ENCODE data around the gene CA5A. TPM values are rescaled to one million over a fixed set of nuclear protein-coding genes. Genes with fewer than 3 reads are reported as not detected.

Gene CA5A
- total and polyA plus RNA-seq, 2 of the 4 experiments (the other 2 are of a cell fraction), result not detected

DNA sequence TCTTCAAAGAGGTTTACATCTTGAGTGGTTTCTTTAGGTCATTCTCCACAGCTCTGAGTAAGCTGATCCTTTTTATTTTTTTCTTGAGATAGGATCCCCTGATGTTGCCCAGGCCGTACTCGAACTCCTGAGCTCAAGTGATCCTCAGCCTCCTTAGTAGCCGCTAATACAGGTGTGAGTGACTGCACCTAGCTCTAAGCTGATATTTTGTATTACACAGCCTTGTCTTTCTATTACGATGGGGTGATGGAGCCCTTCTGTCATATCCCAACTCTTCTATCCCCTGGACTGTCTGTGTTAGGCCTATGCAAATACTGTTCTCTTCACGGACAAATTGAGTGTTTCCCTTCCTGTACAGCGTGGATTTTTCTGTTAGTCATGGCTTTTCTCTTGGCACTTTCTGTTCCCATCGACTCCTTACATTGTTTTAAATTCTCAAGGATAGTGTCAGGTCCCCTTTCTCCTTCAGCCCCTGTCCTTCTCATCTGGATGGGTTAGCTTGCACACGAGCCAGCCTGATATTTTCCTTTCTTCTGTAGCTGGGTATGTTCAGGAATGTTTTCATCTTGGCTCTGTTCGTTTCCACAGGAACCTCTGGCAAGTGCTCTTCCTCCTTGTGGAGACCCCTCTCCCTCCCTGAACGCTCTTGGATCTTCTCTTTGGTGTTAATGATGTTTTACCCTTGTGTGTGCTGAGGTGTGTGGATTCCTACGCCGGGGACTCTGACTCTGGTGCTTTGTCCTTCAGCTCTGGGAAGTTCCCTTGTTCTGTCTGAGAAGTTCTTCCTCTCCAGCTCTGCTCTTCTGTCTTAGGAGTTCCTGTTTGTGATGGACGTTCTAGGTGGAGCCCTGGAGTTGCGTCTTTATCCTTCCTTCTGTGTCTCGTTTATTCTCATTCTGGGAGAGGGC, 17.2 kb upstream of the CA5A start (continued):
- TF ChIP-seq, protein P1, sequence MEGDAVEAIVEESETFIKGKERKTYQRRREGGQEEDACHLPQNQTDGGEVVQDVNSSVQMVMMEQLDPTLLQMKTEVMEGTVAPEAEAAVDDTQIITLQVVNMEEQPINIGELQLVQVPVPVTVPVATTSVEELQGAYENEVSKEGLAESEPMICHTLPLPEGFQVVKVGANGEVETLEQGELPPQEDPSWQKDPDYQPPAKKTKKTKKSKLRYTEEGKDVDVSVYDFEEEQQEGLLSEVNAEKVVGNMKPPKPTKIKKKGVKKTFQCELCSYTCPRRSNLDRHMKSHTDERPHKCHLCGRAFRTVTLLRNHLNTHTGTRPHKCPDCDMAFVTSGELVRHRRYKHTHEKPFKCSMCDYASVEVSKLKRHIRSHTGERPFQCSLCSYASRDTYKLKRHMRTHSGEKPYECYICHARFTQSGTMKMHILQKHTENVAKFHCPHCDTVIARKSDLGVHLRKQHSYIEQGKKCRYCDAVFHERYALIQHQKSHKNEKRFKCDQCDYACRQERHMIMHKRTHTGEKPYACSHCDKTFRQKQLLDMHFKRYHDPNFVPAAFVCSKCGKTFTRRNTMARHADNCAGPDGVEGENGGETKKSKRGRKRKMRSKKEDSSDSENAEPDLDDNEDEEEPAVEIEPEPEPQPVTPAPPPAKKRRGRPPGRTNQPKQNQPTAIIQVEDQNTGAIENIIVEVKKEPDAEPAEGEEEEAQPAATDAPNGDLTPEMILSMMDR (conservative IDR thresholded peaks at IDR 0.05; ENCODE audit: low read depth, low read length), result no peak

DNA sequence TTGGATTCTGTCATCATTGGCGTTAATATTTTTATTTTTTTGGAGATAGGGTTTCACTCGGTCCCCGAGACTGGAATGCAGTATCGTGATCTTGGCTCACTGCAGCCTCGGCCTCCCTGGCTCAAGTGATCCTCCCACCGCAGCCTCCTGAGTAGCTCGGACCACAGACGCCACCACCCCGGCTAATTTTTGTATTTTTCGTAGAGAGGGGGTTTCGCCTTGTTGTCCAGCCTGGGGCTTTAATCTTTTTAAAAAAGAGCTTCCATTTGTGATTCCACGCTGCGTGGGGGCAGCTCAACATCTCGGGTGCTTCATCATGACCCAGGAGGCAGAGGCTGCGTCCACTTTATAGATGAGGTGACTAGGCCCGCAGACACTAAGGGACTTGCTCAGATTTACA, 16.4 kb upstream of the CA5A start:
- Histone ChIP-seq H3K14ac (replicated peaks; ENCODE audit: low read depth, low read length) (no peak overlapping the region), H3K9me3 (ENCODE audit: control insufficient read depth, insufficient read depth, low read length) (no peaks in the 10 kb centered on the region), H2BK120ac (ENCODE audit: low read depth, low read length) (no peak overlapping the region), H4K8ac (ENCODE audit: low read depth in 2 of 2, low read length in 2 of 2) (no peak overlapping the region), H3K4me1 (ENCODE audit: control insufficient read depth, insufficient read depth, low read length) (peaks cover 21% of the 10 kb centered on the region), H4K91ac (ENCODE audit: insufficient read depth, low read depth, low read length) (no peak overlapping the region), H3K4me3 (ENCODE audit: insufficient read depth, low read depth, low read length) (no peak overlapping the region), H2BK5ac (ENCODE audit: low read depth, low read length, poor library complexity, severe bottlenecking) (no peak overlapping the region), H3K4me2 (ENCODE audit: low read depth, low read length) (no peak overlapping the region), H4K5ac (ENCODE audit: low read depth, low read length) (no peak overlapping the region), H2AK9ac (replicated peaks; ENCODE audit: low read depth, low read length, poor library complexity) (no peak overlapping the region), H2AFZ (replicated peaks; ENCODE audit: low read length, poor library complexity) (no peak overlapping the region), H3K36me3 (ENCODE audit: control insufficient read depth, insufficient read depth, low read length) (peaks cover 2% of the 10 kb centered on the region), H3K27ac (ENCODE audit: insufficient read depth, low read length) (no peak overlapping the region), H4K20me1 (ENCODE audit: insufficient read depth, low read length) (peaks cover 9% of the 10 kb centered on the region), H2BK20ac (ENCODE audit: low read depth, low read length) (no peak overlapping the region), H3K9ac (ENCODE audit: low read depth, low read length) (no peak overlapping the region), H3K56ac (ENCODE audit: extremely low read depth, insufficient read depth, low read length) (no peak overlapping the region), H2AK5ac (ENCODE audit: low read depth, low read length) (no peak overlapping the region), H3K9me1 (ENCODE audit: insufficient read depth, low read length) (peaks cover 14% of the 10 kb centered on the region), H2BK15ac (ENCODE audit: low read depth, low read length) (no peak overlapping the region), H3K23ac (ENCODE audit: low read depth, low read length) (peak overlapping the region; percentile 89; the same call in 1 of the 2 replicates), H3K27me3 (ENCODE audit: control insufficient read depth, insufficient read depth, low read length) (no peaks in the 10 kb centered on the region), H3K79me1 (ENCODE audit: low read depth in 1 of 2, low read length in 2 of 2) (peaks cover 28 to 58% of the 10 kb centered on the region in 2 experiments), H3K18ac (ENCODE audit: low read depth, low read length) (no peak overlapping the region), H3K4ac (ENCODE audit: low read depth, low read length) (no peak overlapping the region)
- ChIA-PET POLR2A (ENCODE audit: unreplicated experiment) (no interaction called here), CTCF (no interaction called here)
- dilution Hi-C loops (cut with HindIII; ENCODE audit: low sequenced_read_pairs, unreplicated experiment) (no loop called here), intact Hi-C loops (cut with micrococcal nuclease) (loop anchor here (10.0 kb wide), 3 partner anchors 352 to 612 kb away; partner anchors contain the start of gene ZNF469), in situ Hi-C loops (cut with MboI; ENCODE audit: low sequenced_read_pairs) (no loop called here)
- 94% methylated on average over 14 of the region's 16 CpGs; no CpG with 5 or more reads in 1 of the 2 experiments for WGBS, 2 experiments (ENCODE audit: extremely low coverage in 2 of 2, insufficient read length in 1 of 2)
- no peak for DNase-seq
- no TSS peak for BruUV-seq (replicated peaks)
- no peak for ATAC-seq (ENCODE audit: low read depth)
- TF ChIP-seq CHD1 (IDR thresholded peaks at IDR 0.05; ENCODE audit: low read depth, low read length) (no peak), RCOR1 (IDR thresholded peaks at IDR 0.05; ENCODE audit: insufficient replicate concordance, low read length) (no peak), CEBPB (IDR thresholded peaks at IDR 0.05; ENCODE audit: low read depth, low read length) (no peak), BHLHE40 (IDR thresholded peaks at IDR 0.05; ENCODE audit: low read depth, low read length) (no peak), SMC3 (IDR thresholded peaks at IDR 0.05; ENCODE audit: low read depth, low read length) (no peak), FOS (IDR thresholded peaks at IDR 0.05; ENCODE audit: low read depth, low read length) (no peak), RFX5 (IDR thresholded peaks at IDR 0.05; ENCODE audit: low read depth, low read length) (no peak), MAFK (IDR thresholded peaks at IDR 0.05; ENCODE audit: low read depth, low read length) (no peak), MAZ (IDR thresholded peaks at IDR 0.05; ENCODE audit: borderline replicate concordance, low read depth, low read length) (no peak), POLR2A (IDR thresholded peaks at IDR 0.05; ENCODE audit: low read depth, low read length) (no peak; the same call in 1 of the 2 replicates)
- TF ChIP-seq, protein P1 (conservative IDR thresholded peaks at IDR 0.05; ENCODE audit: low read depth, low read length), result no peak

Data from IMR-90 (cell line).